ENCODE measurements around the gene ANKRD40CL.

Gene ANKRD40CL

DNA sequence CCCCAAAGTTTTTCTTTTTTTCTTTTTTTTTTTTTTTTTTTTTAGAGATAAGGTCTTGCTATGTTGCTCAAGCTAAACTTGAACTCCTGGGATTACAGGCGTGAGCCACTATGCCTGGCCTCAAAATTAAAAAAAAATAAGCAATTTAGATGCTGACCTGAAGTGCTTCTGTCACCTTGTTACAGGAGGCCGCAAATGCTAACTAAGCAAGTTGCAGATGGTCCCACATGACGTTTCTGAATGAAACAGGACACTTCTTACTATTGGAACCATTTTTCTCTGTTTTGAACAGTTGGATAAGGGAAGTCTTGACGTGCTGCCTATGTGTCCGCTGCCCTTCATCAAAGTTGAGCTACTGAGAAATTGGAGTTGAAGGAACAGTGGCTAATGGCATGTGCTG, 8.8 kb downstream of the ANKRD40CL start:
- TF ChIP-seq, protein P1, sequence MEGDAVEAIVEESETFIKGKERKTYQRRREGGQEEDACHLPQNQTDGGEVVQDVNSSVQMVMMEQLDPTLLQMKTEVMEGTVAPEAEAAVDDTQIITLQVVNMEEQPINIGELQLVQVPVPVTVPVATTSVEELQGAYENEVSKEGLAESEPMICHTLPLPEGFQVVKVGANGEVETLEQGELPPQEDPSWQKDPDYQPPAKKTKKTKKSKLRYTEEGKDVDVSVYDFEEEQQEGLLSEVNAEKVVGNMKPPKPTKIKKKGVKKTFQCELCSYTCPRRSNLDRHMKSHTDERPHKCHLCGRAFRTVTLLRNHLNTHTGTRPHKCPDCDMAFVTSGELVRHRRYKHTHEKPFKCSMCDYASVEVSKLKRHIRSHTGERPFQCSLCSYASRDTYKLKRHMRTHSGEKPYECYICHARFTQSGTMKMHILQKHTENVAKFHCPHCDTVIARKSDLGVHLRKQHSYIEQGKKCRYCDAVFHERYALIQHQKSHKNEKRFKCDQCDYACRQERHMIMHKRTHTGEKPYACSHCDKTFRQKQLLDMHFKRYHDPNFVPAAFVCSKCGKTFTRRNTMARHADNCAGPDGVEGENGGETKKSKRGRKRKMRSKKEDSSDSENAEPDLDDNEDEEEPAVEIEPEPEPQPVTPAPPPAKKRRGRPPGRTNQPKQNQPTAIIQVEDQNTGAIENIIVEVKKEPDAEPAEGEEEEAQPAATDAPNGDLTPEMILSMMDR (IDR thresholded peaks at IDR 0.05; ENCODE audit: control insufficient read depth, insufficient read depth, low read depth, low read length, missing control alignments), result no peak
- no peak for DNase-seq (ENCODE audit: low read depth)
- H3K4me3 ChIP-seq (ENCODE audit: control insufficient read depth, low read depth, low read length), result no peak overlapping the region

DNA sequence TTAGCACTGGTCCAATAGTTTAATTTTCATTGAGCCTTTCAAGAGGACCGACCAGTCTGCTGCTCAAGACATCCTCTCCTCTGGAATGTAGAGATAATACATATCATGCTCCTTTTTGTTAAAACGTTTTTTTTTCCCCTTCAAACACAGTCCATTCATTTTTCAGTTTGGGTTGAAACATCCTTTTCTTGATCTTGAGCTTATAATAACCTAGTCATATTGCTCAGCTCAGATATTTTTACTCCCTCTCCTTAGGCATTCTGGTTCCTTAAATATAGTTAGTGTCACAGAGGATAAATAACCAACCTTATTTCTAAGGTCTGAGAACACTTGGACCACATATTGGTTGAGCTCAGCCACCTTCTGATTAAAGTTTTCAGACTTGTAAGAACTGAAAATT, 12.8 kb downstream of the ANKRD40CL start:
- no peak for DNase-seq (ENCODE audit: low read depth)
- H3K4me3 ChIP-seq (ENCODE audit: control insufficient read depth, low read depth, low read length), result no peak overlapping the region
- TF ChIP-seq, protein P1 (IDR thresholded peaks at IDR 0.05; ENCODE audit: control insufficient read depth, insufficient read depth, low read depth, low read length, missing control alignments), result no peak

DNA sequence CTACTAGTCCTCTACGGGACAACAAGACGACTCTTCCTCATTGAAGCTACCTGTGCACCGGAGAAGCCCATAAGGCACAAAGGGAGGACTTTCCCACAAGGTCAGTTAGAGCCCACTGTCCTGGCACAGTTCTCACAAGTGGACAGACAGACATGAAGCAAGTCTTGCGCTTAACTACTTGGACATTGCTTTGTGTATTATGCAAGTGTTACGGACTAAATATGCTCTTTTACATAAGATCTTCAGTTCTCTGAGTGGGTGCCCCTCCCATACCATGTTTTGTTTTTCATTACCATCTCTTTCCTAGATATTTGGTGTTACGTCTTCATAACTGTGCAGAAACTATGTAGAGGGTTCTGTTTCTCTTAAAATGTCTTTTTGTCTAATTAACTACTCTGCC, 18.1 kb downstream of the ANKRD40CL start:
- no peak overlapping the region for H3K4me3 ChIP-seq (ENCODE audit: control insufficient read depth, low read depth, low read length)
- TF ChIP-seq, protein P1 (IDR thresholded peaks at IDR 0.05; ENCODE audit: control insufficient read depth, insufficient read depth, low read depth, low read length, missing control alignments), result no peak
- no peak for DNase-seq (ENCODE audit: low read depth)

DNA sequence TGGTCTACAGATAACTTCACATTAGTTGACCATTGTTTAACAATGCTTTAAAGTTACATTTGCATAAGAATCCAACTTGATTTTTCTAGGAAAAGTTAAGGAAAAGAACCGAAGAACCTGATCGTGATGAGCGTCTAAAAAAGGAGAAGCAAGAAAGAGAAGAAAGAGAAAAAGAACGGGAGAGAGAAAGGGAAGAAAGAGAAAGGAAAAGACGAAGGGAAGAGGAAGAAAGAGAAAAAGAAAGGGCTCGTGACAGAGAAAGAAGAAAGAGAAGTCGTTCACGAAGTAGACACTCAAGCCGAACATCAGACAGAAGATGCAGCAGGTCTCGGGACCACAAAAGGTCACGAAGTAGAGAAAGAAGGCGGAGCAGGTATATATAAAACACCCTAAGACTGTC, 21.7 kb downstream of the ANKRD40CL start:
- no peak for DNase-seq (ENCODE audit: low read depth)
- TF ChIP-seq, protein P1 (IDR thresholded peaks at IDR 0.05; ENCODE audit: control insufficient read depth, insufficient read depth, low read depth, low read length, missing control alignments), result no peak
- H3K4me3 ChIP-seq (ENCODE audit: control insufficient read depth, low read depth, low read length), result no peak overlapping the region

DNA sequence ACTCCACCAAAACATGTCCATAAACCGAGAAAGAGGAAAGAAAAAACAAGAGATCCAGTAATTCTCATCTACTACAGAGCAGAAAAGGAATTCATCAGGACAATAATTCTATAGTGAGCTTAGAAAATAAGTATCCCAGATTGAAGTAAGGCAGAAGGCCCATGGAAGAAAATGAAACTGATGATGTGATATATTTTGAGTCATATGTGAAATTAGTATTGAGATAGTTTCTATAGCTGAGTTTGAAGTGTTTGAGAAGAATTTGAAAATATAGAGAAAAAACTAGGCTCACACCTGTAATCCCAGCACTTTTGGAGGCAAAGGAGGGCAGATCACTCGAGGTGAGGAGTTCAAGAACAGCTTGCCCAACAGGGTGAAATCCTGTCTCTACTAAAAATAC, 28.2 kb downstream of the ANKRD40CL start:
- no peak overlapping the region for H3K4me3 ChIP-seq (ENCODE audit: control insufficient read depth, low read depth, low read length)
- TF ChIP-seq, protein P1 (IDR thresholded peaks at IDR 0.05; ENCODE audit: control insufficient read depth, insufficient read depth, low read depth, low read length, missing control alignments), result no peak
- DNase-seq (ENCODE audit: low read depth), result no peak

DNA sequence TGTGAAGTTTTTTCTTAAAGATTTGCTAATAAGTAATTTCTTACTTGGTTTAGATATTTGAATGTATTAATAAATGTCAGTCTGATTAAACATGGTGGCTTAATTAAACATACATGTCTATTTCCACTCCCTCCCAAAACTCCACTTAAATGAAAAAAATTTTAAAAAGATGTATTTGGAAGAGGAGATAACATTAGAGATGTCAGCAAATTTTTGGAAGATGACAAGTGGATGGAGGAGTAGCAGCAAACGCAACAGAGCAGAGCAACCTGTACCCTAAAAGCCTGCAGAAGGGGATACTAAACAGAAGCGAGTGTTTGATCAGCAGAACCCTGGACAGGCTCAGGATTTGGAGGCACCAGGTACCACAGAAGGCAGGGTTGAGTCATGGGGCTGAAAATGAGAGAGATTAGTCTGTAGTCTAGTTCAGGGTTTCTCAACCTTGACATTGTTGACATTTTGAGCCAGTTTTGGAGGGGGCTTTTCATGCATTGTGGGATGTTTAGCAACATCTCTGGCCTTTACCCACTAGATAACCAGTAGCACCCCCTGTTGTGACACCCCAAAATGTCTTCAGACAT, 30.1 kb downstream of the ANKRD40CL start:
- TF ChIP-seq, protein P1 (IDR thresholded peaks at IDR 0.05; ENCODE audit: control insufficient read depth, insufficient read depth, low read depth, low read length, missing control alignments), result no peak
- DNase-seq (ENCODE audit: low read depth), result no peak
- H3K4me3 ChIP-seq (ENCODE audit: control insufficient read depth, low read depth, low read length), result no peak overlapping the region

DNA sequence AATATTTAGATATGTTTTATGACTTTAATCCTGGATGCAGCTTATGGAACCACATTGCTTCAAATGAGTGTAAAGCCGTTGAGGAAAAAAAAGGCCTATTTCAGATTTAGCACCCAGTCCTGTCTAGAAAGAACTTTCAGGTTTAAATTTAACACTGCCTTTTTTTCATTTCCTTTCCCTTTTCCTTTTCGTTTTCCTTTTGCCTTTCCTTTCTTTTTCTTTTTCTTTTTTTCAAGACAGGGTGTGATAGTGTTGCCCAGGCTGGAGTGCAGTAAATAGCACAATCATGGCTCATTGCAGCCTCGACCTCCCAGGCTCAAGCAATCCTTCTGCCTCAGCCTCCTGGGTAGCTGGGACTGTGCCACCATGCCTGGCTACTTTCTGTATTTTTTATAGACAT, 32.0 kb downstream of the ANKRD40CL start:
- DNase-seq (ENCODE audit: low read depth), result no peak
- H3K4me3 ChIP-seq (ENCODE audit: control insufficient read depth, low read depth, low read length), result no peak overlapping the region
- TF ChIP-seq, protein P1 (IDR thresholded peaks at IDR 0.05; ENCODE audit: control insufficient read depth, insufficient read depth, low read depth, low read length, missing control alignments), result no peak
